HPDE6-E6E7 (cell line): Measurements from ENCODE around the gene CLNK.
A peak's percentile ranks its signal among the peaks of the same experiment; 100 is the strongest.

Experiments
- DNase-seq: peaks from one replicate; pipeline ENCODE4 v3.0.0; 2011; ENCODE audit warnings: missing footprints; ENCODE audit errors: extremely low spot score

Gene CLNK

GRCh38 chr4:10456595-10457254, 227.8 kb downstream of the CLNK start:
- peak; percentile 48 for DNase-seq

- no peak for DNase-seq
Measured at GRCh38 chr4:10456260-10456594, 228.3 kb downstream of the CLNK start.

GRCh38 chr4:10455133-10455532, 229.4 kb downstream of the CLNK start:
- no peak for DNase-seq

GRCh38 chr4:10454726-10455125, 229.8 kb downstream of the CLNK start:
- no peak for DNase-seq

- DNase-seq = no peak
Measured at GRCh38 chr4:10454121-10454520, 230.4 kb downstream of the CLNK start.

GRCh38 chr4:10448991-10449390, 235.6 kb downstream of the CLNK start:
- DNase-seq = no peak

- DNase-seq = no peak
Measured at GRCh38 chr4:10442976-10443375, 241.6 kb downstream of the CLNK start.

- no peak for DNase-seq
Measured at GRCh38 chr4:10441512-10441911, 243.1 kb downstream of the CLNK start.

- DNase-seq = no peak
Measured at GRCh38 chr4:10438924-10439323, 245.6 kb downstream of the CLNK start.

- no peak for DNase-seq
Measured at GRCh38 chr4:10437735-10438134, 246.8 kb downstream of the CLNK start.
